ENCODE measurements around the gene CISTR.
"Not testable (repeated sequence)": the region's sequence is repeated elsewhere in the genome, so short reads cannot be mapped to it uniquely, and the experiment has no call there.

CISTR gene

DNA sequence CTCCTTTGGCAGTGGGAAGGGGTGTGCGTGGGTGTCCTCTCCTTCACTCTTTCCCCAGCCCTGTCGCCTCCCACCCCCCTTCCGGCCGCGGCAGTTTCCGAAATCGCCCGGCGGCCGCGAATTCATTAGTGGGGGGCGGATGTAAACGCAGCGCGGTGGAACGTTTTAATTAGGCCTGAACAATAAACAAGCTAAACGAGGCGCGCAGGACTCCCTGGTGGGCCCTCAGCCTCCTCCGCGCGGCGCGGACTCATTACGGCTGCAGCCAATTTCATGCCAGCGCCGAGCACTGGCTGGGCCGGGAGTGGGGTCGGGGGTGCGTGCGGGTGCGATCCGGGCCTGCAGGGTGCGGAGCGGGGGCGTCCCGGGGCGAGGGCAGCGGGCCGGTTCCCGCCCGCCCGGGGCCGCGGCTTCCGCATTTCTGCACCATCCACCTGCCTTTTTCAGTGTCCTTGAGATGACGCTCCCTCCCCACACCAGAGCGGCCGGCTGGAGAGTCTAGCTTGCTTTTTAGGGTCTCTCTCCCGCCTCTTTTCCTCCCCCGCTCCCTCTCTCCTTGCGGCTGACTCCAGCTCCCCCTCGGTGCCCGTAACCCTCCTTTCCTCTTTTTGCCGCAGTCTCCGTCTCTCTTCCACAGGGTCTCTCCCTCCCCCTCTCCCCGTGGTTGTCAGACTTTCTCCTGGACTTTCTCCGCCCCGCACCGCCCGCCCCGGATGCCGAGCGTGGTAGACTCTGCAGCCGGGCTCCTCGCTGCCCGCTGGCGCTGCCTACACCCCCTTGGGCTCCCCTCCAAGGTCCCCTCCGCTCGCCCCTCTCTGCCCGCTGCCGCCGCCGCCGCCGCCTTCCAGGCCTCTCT lies at the start of gene CISTR:
TSS of gene CISTR (minus strand) at position 644 of the 856 bp plus-strand sequence.
- no peak for DNase-seq

DNA sequence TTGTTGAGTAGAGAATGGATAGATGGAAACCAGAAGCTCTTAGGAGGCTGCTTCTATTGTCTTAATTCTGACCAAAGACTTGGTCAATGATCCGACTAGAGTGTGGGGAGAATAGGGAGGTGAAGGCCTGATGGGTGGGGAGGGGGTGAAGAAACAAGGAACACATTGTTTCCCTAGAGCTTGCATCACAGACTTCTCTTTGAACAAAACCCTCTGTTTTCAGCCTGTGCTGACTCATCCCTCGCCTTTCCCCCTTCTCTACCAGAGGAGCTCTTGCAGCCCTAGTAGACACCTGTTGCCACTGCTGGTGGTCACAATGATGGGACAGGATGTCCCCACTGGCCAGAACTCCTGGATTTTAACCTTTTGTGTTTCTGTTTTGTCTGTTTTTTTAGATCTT lies 46.8 kb upstream of the CISTR start:
- DNase-seq, result no peak

DNA sequence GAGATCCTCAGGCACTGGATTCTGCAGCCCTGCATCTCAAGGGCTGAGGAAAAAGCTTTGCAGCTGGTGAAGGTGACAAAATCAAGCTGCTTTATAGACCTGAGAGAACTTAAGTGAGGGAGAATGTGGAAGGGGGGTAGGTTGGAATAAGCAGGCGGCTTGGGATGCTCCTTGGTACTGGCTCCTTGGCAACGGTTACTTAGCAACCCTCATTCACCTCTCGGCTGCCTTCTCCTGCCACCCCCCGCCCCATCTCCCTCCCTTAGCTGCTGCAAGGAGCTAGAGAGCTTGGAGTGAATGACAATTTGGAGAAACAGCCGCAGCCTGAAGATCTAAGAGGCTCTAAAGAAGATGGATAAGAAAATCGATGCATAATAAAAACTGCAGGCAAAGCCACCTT lies 44.1 kb upstream of the CISTR start:
- no peak for DNase-seq

DNA sequence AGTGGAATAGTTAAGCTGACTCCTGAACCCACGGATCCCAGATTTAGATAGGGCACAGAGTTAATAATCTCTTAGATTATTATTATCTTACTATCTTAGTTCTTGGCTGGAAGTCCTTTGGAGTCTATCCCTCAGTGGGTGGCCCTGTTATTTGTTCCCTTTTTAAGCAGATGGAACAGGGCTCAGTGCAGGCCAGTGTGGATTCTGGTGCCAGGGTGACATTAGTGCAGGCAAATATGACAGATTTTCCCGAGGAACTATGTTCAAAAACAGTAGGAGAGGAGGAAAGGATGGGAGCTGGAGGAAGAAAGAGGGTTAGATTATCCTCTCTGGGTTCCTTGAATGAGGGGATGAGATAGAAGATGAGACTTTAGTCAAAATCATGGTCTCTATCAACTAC lies 41.4 kb upstream of the CISTR start:
- no peak for DNase-seq

DNA sequence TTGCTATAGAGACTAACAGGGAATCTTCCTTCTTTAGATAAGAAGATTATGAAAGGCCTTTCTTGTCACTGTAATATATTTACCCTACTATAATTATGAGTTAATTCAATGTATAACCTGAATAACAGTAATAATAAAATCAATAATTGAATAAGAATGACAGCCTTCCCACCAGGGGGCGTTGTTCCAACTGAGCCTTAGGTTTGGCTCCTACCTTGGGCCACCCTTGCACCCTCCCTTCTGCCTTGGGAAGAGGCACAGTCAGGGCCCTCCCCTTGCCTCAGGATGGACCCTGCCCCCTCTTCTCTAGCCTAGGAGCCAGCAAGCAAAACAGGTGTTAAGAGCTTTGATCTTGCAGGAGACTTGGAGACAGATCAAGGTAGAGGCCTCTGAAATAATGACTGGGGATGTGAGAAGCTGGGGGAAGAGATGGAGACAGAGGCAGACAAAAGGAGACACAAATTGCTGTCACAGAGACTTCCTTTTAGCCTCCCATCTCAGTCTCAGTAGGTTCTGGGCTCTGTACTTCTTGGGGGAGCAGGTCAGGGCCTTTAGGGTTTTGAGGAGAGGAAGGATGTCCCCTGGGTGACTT lies 40.1 kb upstream of the CISTR start:
- peak; percentile 36 for DNase-seq

DNA sequence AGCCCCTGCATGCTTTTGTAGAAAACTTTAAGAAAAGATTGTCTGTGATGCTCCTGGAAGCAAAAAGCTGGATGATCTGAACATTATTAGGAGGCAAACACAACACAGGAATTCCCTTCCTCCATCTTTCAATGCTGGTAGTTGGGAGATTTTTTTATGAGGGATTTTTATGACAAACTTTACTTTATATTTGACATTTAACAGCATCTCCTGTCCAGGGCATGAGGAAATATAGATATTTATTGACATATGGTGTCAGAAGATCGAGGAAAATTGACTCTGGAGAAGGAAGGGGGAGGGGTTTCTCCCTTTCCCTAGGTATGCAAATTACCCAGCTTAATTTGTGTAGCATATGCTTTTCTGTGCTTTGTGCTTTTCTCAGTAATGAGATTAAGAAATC lies 37.8 kb upstream of the CISTR start:
- no peak for DNase-seq

DNA sequence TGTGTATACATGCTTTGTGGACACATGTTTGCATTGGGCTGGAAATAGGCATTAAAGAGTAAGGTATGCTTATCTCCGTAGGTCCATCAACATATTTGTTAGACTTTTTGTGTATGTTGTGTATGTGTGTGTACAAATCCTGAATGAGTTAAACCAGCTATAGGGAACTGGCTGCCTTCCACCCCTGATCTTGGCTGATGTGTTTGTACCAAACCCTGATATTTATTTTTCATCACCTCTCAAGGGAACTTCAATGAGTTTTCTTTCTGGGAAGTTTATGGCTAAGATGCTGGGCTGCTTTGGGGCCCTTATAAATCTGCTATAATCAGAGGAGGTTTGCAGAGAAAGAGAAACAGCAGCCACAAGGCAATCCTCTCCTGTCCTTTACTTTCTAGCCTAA lies 37.1 kb upstream of the CISTR start:
- no peak for DNase-seq

DNA sequence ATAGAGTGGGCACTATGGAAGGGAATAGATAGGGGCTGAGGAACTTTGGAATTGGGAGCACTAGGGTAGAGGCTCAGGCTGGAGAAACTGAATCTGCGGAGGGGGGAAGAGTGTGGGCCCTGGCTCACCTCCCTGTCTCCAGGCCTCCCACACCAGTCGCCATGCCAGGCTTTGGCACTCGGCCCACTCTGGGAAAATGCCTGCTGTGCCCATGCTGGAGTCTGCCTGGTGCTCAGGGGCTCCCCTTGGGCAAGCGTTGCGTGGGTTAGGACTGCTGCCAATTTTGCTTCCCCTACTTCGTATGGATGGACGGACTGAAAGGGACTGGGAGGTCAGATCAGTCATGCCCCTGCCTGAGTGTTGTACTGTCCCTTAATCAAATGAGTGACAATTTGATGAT lies 34.6 kb upstream of the CISTR start:
- DNase-seq, result no peak

DNA sequence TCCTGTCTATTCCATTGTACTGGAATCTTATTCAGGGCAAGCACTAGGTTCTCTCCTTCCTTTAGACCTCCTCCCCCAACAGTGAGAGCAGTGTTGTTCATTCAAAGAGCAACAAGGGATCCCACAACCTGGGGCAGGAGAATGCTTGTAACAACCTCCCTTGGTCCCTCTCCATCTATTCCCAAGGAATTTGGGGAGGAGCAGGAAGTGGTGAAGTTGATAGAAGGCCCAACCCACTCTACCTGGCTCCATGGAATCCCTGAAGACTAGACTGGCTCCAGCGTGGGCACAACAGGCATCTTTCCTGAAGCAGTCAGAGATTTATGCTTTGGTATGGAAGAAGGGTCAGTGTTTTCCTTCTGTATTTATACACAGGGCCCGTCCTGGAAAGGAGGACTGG lies 33.4 kb upstream of the CISTR start:
- DNase-seq, result no peak

DNA sequence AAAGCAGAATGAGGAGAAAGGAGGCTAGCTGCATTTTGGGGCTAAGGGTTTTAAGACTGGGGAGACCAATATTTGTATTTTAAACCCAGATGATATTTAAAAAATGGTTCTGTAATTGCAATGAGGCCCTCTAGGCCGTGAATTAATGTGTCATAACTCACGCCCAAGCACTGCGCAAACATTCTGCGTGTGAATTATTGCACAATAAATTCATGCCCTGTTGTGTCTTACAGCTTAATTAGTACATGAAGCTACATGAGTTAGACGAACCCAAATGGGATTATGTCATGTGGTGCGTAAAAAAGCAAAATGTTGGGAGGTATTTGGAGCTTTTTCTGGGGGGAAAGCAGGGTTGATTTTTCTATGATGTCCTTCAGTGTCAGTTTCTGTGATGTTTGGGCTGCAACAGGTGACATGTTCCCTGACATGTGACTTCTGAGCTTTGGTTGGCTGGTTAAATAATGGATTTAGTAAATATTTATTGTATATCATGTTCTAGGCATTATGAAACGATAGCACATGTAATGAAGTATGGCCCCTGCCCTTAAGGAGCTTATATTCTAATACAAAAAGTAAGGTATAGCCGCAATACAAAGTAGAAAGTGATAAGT lies 30.4 kb upstream of the CISTR start:
- DNase-seq, result no peak

DNA sequence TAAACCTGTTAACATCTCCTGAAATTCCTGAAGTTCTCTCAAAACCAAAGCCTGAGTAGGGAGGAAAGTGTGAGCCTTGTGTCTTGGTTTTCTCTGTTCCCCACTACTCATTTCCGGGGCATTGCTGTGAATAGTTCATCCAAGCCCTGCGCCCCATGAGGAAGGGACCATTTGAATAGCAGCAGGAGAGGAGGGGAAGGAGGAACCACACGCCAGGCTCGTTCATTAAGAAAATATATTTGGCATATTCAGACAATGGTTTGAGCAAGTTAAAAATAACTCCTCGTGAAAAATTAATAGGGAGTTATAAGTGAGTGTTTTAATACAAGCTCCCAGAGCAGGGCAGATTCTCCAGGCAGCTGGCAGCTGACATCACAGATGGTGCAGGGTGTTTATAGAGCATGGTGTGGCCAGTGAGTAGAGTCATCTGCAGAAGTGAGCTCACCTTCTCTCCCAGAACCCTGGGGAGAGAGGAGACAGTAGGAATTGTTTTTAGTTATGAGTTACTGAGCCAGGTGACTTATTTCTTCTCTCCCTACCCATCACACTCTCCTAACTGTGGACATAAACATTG lies 29.5 kb upstream of the CISTR start:
- DNase-seq, result no peak

DNA sequence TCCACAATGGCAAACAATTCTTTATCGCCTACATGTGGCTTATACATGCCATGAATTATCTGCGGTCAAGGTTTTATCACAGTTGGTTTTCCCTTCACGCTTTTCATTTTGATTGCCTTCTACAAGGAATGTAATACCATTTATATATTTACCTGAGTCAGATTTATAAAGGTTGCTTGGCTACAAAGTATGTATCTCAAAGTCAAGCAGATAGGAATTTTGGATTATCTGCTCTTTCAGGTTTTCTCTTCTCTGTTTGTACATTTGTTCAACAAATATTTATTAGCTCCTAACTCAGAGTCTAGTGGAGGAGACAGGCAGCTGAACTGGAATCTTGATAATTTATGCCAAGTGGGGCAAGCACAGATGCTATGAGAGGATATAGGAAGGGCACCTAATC lies 28.5 kb upstream of the CISTR start:
- DNase-seq, result no peak

DNA sequence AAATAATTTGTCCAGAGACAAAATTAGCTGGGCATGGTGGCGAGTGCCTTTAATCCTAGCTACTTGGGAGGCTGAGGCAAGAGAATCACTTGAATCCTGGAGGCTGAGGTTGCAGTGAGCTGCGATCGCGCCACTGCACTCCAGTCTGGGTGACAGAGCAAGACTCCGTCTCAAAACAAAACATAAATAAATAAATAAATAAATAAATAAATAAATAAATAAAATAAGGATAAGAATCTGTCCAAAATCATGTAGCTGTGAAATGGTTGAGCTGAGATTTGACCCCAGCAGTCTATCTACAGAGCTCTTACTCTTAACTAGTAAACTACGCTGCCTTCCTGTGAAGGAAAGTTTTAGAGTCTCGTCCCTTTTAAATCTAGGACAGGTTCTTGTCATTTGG lies 27.9 kb upstream of the CISTR start:
- DNase-seq, result not testable (repeated sequence)

DNA sequence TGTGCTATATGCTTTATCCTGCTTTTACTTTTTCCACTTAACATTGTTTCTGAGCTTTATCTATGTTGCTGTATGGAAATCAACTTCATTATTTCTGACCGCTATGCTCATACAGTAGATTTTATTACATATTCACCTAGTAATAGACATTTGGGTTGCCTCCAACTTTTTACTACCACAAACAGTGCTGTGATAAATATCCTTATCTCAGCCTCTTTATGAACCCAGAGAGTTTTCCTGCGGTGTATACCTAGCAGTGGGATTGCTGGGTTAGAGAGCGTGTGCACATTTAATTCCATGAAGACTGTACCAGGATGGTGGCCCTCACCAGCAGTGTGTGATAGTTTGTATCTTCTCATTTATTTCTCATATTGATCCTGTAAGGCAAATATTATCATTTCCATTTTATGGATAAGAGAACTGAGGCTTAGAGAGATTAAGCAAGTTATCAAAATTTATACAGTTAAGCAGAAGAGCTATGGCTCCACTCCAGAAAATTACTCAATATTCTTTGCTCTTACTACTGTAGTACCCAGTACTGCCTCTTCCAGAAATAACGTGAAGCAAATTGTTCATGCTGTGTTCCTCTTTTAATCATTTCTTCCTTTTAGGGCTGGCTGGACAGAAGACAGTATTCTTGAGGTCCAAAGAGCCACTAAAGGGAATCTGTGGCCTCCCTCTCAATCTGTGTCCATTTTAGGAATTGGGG lies 26.3 kb upstream of the CISTR start:
- no peak for DNase-seq

DNA sequence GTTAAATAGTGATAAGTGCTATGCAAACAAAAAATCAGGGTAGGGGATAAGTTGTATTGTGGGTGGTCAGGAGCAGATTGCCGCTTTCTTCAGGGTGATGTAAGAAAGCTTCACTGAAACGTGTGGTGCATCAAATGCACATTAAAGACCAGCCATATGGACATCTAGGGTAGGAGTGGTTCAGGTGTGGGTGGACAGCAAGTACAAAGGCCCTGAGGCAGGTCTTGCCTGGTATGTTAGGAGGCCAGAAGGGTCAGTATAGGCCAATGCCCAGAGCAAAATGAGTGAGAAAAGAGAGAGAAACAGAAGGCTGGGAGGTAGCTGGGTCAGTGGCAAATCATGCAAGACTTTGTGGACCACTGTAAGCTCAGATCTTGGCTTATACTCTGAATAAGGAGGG lies 25.6 kb upstream of the CISTR start:
- DNase-seq, result no peak

DNA sequence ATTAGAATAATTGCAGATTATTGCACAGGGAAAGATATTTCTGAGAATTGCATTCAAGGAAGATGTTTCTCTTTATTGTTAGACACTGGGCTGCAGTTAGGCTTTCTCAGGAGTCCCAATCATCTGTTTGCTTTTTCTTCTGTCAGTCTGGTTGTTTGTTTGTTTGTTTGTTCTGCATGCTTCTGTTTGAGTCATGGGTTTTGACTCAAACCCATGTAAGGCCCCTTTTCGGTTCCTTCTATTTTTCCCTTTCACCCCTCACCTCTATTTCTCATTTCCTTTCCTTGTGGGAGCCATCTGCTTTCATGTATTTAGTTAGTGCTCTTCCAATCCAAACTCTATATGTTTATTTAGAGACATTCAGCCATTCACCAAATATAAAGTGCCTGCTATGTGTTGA lies 25.1 kb upstream of the CISTR start:
- no peak for DNase-seq

DNA sequence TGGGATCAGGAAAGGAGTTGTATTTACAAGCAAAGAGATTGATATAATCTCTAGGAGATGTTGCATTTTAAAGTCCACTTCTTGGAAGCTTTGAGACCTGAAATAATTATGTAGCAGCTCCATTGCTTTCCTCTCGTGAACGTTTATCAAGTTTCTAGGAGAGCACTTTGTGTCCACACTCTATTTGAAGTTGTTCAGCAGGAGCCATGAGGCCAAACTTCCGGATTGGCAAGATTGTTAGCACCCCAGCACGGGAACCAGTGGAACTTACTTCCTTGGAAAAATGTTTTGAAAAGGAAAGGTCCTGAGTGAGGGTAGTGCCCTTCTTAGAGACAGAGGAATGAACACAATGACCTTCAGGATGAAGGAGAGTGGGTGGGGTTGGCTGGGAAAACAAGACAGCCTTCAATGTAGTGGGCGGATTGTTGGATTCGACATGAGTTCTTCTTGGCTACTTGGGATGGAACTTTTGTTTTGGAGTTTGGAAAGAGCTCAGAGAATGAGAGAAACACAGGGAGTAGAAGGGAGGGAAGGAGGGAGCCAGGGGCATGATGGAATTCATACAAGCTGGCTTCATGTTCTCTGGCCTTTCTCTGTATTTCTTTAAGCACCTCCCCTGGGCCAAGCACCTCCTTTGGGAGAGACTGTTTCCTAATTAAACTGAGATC lies 23.8 kb upstream of the CISTR start:
- no peak for DNase-seq

DNA sequence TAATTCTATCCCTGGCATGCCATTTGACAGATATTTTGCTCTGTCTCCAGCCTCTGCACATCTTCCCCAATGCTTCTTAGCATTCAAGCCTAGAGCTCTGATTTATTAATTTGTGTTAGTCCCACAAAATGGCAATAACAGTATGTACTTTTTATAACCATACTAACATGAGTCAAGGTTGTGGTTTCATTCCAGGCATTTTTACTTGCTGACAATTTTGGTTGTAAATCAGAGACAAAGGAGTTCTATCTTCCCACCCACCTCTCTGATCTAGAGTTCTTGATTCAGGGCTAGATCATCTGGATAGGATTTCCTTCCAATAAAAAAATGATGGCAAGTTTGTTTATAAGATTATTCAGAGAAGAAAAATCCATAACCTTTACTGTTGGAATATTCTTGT lies 18.5 kb upstream of the CISTR start:
- no peak for DNase-seq

DNA sequence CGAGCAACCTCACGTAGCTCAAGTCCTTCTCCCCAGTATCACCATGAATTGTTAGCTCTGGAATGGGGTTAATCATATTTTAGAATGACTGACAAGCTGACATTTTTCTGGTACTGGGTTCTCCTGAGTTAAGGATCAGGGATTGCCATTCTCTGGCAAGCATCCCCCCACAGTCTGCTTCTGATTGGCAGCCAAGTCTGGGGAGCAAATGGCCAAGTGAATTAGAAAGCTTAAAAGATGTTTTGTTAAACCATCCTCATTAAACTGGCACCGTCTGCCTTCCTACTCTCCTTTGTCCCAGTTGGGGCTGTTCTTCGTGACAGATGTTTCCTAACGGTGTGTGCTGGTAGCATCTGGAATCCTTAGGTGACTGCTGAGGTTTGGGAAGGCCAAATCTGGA lies 17.2 kb upstream of the CISTR start:
- no peak for DNase-seq

DNA sequence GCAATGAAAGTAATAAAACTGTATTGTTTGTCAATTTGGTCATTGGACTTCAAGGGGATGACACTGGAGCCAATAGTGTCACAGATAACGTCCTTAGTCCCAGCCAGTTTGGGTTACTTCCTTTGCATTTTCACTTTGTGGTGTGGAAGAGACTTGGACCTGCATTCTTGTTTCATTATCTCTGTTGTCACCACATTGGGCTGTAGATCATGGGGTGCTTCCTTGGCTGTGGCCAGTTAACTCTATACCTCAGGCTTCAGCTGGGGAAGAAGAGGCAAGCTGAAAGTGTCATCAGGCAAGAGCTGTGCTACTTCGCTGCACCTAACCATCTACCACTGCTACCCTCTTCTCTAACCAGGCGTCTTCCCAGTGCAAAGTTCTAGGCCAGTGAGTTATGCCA lies 15.1 kb upstream of the CISTR start:
- no peak for DNase-seq

DNA sequence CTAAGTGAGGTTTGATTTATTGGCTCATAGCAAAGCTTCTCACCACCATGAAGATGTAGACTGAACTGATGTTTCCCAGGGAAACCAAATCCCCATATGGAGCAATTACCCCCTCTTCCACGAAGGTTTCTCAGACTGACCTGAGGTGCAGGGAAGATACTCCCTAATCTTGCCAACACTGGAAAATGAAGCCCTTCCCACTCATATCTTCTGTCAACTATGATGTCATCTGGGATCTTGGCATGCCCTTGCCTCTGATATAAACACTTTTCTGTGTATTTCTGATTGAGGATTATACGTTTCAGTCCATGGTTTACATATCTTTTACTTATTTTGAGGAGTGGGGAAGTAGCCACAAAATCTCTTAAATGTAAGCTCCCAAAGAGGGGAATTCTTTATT lies 14.1 kb upstream of the CISTR start:
- no peak for DNase-seq

DNA sequence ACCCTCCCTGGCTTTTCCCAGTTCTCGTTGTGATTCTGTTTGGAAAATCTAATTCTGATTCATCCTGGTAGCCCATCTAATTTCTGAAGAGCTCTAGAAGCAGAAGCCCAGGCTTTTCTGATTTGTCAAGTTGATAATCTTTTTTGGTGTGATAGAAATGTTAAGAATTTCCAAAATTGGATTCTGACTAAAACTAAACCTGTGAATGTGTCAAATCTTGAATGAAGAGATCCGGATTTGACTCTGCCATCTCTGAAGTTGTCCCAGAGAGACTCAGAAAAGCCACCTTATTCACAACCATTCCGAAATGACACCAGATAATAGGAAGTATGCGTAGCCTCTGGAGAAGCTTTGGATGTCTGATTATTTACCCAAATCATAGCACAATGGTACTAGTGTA lies 12.8 kb upstream of the CISTR start:
- no peak for DNase-seq

DNA sequence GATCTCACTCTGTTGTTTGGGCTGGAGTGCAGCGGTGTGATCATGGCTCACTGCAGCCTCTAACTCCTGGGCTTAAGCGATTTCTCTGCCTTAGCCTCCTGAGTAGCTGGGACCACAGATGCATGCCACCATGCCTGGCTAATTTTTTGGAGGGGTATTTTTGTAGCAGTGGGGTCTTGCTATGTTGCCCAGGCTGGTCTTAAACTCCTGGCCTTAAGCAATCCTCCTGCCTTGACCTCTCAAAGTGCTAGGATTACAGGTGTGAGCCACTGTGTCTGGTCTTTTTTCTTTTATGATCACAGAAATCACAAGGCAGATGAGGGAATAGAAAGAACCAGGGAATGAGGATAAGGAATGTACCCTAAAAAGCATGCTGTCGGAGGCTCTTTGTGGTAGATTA lies 11.0 kb upstream of the CISTR start:
- DNase-seq, result not testable (repeated sequence)

Data from activated CD4-positive, CD25-positive, alpha-beta regulatory T cell treated with anti-CD3 and anti-CD28 coated beads, Interleukin-2, amount 50 U/mL, for 72 hours (primary cell).